Naive B cell (primary cell): ENCODE measurements around the gene ZNFX1. TPM values are rescaled to one million over a fixed set of nuclear protein-coding genes. Genes with fewer than 3 reads are reported as not detected.
A peak's percentile ranks its signal among the peaks of the same experiment; 100 is the strongest.
"Not testable (repeated sequence)": the region's sequence is repeated elsewhere in the genome, so short reads cannot be mapped to it uniquely, and the experiment has no call there.

ENCODE experiments used
- ATAC-seq, 2 donors: fragments of 150-1000 bp; cut with Tn5 transposase; 2 replicates each; pipeline ENCODE4 v1.10.0; 2021; ENCODE audit warnings: low read depth in 2 of 2, mild to moderate bottlenecking in 2 of 2, moderate library complexity in 2 of 2
- DNase-seq: peaks from one replicate; pipeline ENCODE4 v3.0.0; 2022
- H3K27ac Mint-ChIP-seq, 6 donors: one replicate each; pipeline ENCODE4 v1.8.0; 2020 to 2022; ENCODE audit warnings: mild to moderate bottlenecking in 6 of 6, mixed read lengths in 6 of 6, moderate library complexity in 5 of 6, inconsistent platforms in 2 of 6
- H3K27me3 Mint-ChIP-seq, 3 donors: one replicate each; pipeline ENCODE4 v1.8.0; 2021 to 2022; ENCODE audit warnings: mixed read lengths in 3 of 3, mild to moderate bottlenecking in 1 of 3
- H3K36me3 Mint-ChIP-seq, 2 donors: one replicate each; pipeline ENCODE4 v1.8.0; 2020 to 2022; ENCODE audit warnings: mixed read lengths in 2 of 2, inconsistent platforms in 1 of 2, mild to moderate bottlenecking in 1 of 2
- H3K4me1 Mint-ChIP-seq, 3 donors: one replicate each; pipeline ENCODE4 v1.8.0; 2020 to 2022; ENCODE audit warnings: mixed read lengths in 3 of 3, inconsistent platforms in 1 of 3, mild to moderate bottlenecking in 1 of 3, moderate library complexity in 1 of 3
- H3K4me3 Mint-ChIP-seq, 8 donors: one replicate each; pipeline ENCODE4 v1.8.0; 2020 to 2022; ENCODE audit warnings: mild to moderate bottlenecking in 8 of 8, mixed read lengths in 8 of 8, moderate library complexity in 8 of 8, inconsistent platforms in 2 of 8
- H3K9me3 Mint-ChIP-seq, 7 donors: one replicate each; pipeline ENCODE4 v1.8.0; 2020 to 2022; ENCODE audit warnings: mixed read lengths in 7 of 7, mild to moderate bottlenecking in 5 of 7, inconsistent platforms in 2 of 7, moderate library complexity in 1 of 7
- polyA plus RNA-seq, 6 donors: library from polyadenylated mRNA; unstranded; fragments of 300-500 nt; fragmentation: Illumina TruSeq; gene quantifications; one replicate each; pipeline ENCODE4 v1.2.3, GENCODE V29; 2021; ENCODE audit warnings: low read depth in 6 of 6

Gene ZNFX1
- 10 to 100 TPM; 18.2 to 41.8 (median 22.7) TPM for polyA plus RNA-seq

- no peaks in the 10 kb centered on the region for H3K27me3 Mint-ChIP-seq
- H3K4me3 Mint-ChIP-seq: peak within 1 kb of the TSS; percentile 95 to 99 (median 97)
- ATAC-seq (peak; percentile 79 to 80), DNase-seq (peak; percentile 99)
- peak within 1 kb of the TSS; percentile 96 to 99 (median 98) for H3K27ac Mint-ChIP-seq
- peaks cover 49 to 72% (median 61%) of the 10 kb centered on the region in 3 donors for H3K4me1 Mint-ChIP-seq
- peaks cover 9 to 45% (median 36%) of the 10 kb centered on the region in 7 donors for H3K9me3 Mint-ChIP-seq
- peaks cover 35 to 37% of the 10 kb centered on the region in 2 donors for H3K36me3 Mint-ChIP-seq
These were observed at the start of gene ZNFX1 for GRCh38 chr20:49278036-49278817. TSS of gene ZNFX1 (minus strand) at chr20:49278057. CDS start at chr20:49275839, 2,218 bp downstream.

- Mint-ChIP-seq H3K9me3 (no peaks in the 10 kb centered on the region), H3K27ac (no peak overlapping the region), H3K27me3 (peaks cover 50 to 62% (median 51%) of the 10 kb centered on the region in 3 donors), H3K36me3 (no peaks in the 10 kb centered on the region), H3K4me3 (no peak overlapping the region), H3K4me1 (peaks cover 0 to 7% (median 4%) of the 10 kb centered on the region in 3 donors)
- no peak for DNase-seq
- no peak for ATAC-seq
These were observed 48.2 kb upstream of the ZNFX1 start for GRCh38 chr20:49326026-49326425.

DNA sequence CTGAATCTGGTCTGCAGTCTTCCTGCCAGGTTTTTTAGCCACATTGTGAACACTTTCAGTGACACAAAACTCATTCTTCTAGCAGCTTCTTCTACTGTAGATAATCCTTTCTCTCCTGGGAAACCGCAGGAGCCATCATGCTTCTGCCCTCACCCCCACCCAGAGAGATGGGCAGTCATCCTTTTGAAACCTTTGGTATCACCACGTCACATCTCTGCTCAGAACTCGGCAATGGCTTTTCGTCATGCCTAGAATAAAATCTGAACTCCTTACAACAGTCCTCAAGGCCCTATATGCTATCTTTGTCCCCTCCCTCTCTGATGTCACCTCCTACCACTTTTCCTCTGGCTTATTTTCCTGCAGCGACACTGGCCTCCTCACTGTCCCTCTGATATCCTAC lies 46.4 kb upstream of the ZNFX1 start:
- H3K36me3 Mint-ChIP-seq: no peaks in the 10 kb centered on the region
- H3K4me1 Mint-ChIP-seq: peaks cover 1 to 10% (median 4%) of the 10 kb centered on the region in 3 donors
- H3K27ac Mint-ChIP-seq: peak overlapping the region in 1 of 6 donors; percentile 24
- ATAC-seq (no peak), DNase-seq (no peak)
- H3K27me3 Mint-ChIP-seq: peaks cover 44 to 62% (median 55%) of the 10 kb centered on the region in 3 donors
- H3K4me3 Mint-ChIP-seq: no peak overlapping the region
- no peaks in the 10 kb centered on the region for H3K9me3 Mint-ChIP-seq

- peaks cover 7 to 16% (median 10%) of the 10 kb centered on the region in 3 donors for H3K4me1 Mint-ChIP-seq
- peak overlapping the region in 1 of 6 donors; percentile 37 for H3K27ac Mint-ChIP-seq
- peak in 1 of 2 donors; percentile 39 for ATAC-seq
- H3K4me3 Mint-ChIP-seq: no peak overlapping the region
- DNase-seq: no peak
- no peaks in the 10 kb centered on the region for H3K36me3 Mint-ChIP-seq
- H3K9me3 Mint-ChIP-seq: peaks cover 0 to 2% (median 0%) of the 10 kb centered on the region in 7 donors
- peaks cover 44 to 63% (median 60%) of the 10 kb centered on the region in 3 donors for H3K27me3 Mint-ChIP-seq
These were observed 45.9 kb upstream of the ZNFX1 start for GRCh38 chr20:49323622-49324238.

GRCh38 chr20:49320460-49320859 lies 42.6 kb upstream of the ZNFX1 start:
- H3K4me1 Mint-ChIP-seq: peaks cover 12 to 20% (median 13%) of the 10 kb centered on the region in 3 donors
- H3K9me3 Mint-ChIP-seq: peaks cover 0 to 5% (median 0%) of the 10 kb centered on the region in 7 donors
- no peak overlapping the region for H3K27ac Mint-ChIP-seq
- H3K4me3 Mint-ChIP-seq: no peak overlapping the region
- peaks cover 51 to 66% (median 61%) of the 10 kb centered on the region in 3 donors for H3K27me3 Mint-ChIP-seq
- no peaks in the 10 kb centered on the region for H3K36me3 Mint-ChIP-seq
- no peak for DNase-seq
- no peak for ATAC-seq

DNA sequence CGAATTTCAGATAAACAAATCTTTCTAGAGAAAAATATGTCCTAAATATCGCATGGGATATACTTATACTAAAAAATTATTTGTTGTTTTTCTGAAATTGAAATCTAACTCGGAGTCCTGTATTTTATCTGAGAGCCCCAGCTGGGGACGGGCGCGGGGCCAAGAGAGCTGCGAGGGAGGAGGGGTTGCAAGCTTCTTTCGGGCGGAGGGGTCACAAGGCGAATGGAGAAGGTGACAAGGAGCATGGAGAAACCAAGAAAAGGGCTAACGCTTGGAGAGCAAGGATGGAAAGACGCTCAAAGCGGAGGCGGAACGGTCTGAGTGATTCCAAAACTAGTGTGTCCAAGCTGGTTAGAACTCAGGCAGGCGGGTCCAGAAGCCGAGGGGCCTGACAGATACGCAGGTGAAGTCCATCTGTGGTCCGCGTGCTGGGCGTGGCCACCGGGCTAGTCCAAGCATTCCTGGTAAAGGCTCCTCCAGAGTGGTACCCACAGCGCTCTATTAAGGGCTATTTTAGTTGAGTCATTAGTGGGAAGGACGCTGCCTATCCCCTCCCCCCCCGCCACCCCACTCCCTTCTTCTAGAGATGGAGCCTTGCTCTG lies 41.5 kb upstream of the ZNFX1 start:
- Mint-ChIP-seq H3K27me3 (peaks cover 46 to 68% (median 59%) of the 10 kb centered on the region in 3 donors), H3K27ac (peak overlapping the region in 1 of 6 donors; percentile 4), H3K36me3 (no peaks in the 10 kb centered on the region), H3K4me3 (peak overlapping the region in 6 of 8 donors; percentile 76 to 89 (median 82)), H3K4me1 (peaks cover 12 to 20% (median 13%) of the 10 kb centered on the region in 3 donors), H3K9me3 (peaks cover 0 to 5% (median 0%) of the 10 kb centered on the region in 7 donors)
- DNase-seq (no peak), ATAC-seq (no peak)

- H3K27ac Mint-ChIP-seq: peak overlapping the region in 2 of 6 donors; percentile 59 to 93
- peak overlapping the region; percentile 72 to 89 (median 82) for H3K4me3 Mint-ChIP-seq
- H3K4me1 Mint-ChIP-seq: peaks cover 12 to 16% (median 13%) of the 10 kb centered on the region in 3 donors
- peak; percentile 32 to 35 for ATAC-seq
- H3K9me3 Mint-ChIP-seq: peaks cover 0 to 5% (median 0%) of the 10 kb centered on the region in 7 donors
- H3K36me3 Mint-ChIP-seq: no peaks in the 10 kb centered on the region
- no peak for DNase-seq
- H3K27me3 Mint-ChIP-seq: peaks cover 39 to 72% (median 59%) of the 10 kb centered on the region in 3 donors
These were observed 40.8 kb upstream of the ZNFX1 start for GRCh38 chr20:49318430-49319207.

DNA sequence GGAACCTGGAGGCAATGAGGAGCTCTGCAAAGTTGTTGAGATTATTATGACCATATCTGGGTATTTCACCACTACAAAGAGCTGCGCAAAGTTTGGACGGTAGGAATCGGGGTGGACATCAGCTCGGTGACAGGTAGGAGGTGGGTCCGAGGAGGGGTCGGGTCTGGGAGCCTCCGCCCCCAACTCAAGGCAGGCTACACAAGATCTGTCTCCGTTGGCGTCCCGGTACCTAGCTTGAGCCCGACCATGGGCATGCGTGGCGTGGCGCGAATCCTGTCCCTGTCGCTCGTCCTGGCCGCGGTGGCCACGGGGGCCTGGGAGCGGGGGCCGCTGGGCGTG lies 40.2 kb upstream of the ZNFX1 start:
- DNase-seq (no peak), ATAC-seq (no peak)
- peaks cover 0 to 5% (median 0%) of the 10 kb centered on the region in 7 donors for H3K9me3 Mint-ChIP-seq
- H3K36me3 Mint-ChIP-seq: no peaks in the 10 kb centered on the region
- H3K4me3 Mint-ChIP-seq: peak overlapping the region in 4 of 8 donors; percentile 41 to 76 (median 55)
- H3K27me3 Mint-ChIP-seq: peaks cover 37 to 70% (median 58%) of the 10 kb centered on the region in 3 donors
- H3K27ac Mint-ChIP-seq: no peak overlapping the region
- H3K4me1 Mint-ChIP-seq: peaks cover 11 to 12% (median 12%) of the 10 kb centered on the region in 3 donors

- Mint-ChIP-seq H3K9me3 (peaks cover 0 to 5% (median 0%) of the 10 kb centered on the region in 7 donors), H3K27ac (no peak overlapping the region), H3K27me3 (peaks cover 36 to 61% (median 46%) of the 10 kb centered on the region in 3 donors), H3K4me1 (peaks cover 9 to 12% (median 12%) of the 10 kb centered on the region in 3 donors), H3K36me3 (peaks cover 0 to 2% of the 10 kb centered on the region in 2 donors), H3K4me3 (no peak overlapping the region)
- no peak for DNase-seq
- no peak for ATAC-seq
These were observed 38.8 kb upstream of the ZNFX1 start for GRCh38 chr20:49316704-49317103.

GRCh38 chr20:49315580-49315979 lies 37.7 kb upstream of the ZNFX1 start:
- ATAC-seq: no peak
- Mint-ChIP-seq H3K27ac (peak overlapping the region in 1 of 6 donors; percentile 68), H3K36me3 (peaks cover 0 to 13% of the 10 kb centered on the region in 2 donors), H3K27me3 (peaks cover 27 to 61% (median 46%) of the 10 kb centered on the region in 3 donors), H3K9me3 (peaks cover 0 to 10% (median 4%) of the 10 kb centered on the region in 7 donors), H3K4me3 (no peak overlapping the region), H3K4me1 (peaks cover 9 to 12% (median 12%) of the 10 kb centered on the region in 3 donors)
- DNase-seq: no peak

DNA sequence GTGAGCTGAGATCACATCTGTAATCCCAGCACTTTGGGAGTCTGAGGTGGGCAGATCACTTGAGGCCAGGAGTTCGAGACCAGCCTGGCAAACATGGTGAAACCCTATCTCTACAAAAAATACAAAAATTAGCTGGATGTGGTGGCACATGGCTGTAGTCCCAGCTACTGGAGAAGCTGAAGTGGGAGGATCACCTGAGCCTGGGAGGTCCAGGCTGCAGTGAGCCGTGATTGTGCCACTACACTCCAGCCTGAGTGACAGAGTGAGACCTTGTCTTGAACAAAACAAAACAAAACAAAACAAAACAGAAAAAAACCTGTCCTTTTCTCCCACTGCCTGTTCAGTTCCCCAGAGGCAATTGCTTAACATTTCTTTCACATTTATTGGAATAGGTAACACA lies 36.2 kb upstream of the ZNFX1 start:
- DNase-seq, ATAC-seq, H3K27ac Mint-ChIP-seq, H3K4me1 Mint-ChIP-seq, H3K4me3 Mint-ChIP-seq: not testable (repeated sequence)
- Mint-ChIP-seq H3K9me3 (peaks cover 0 to 18% (median 8%) of the 10 kb centered on the region in 7 donors), H3K36me3 (peaks cover 7 to 22% of the 10 kb centered on the region in 2 donors), H3K27me3 (peaks cover 34 to 55% (median 40%) of the 10 kb centered on the region in 3 donors)

- Mint-ChIP-seq H3K4me1 (no peaks in the 10 kb centered on the region), H3K36me3 (peaks cover 7 to 22% of the 10 kb centered on the region in 2 donors), H3K27me3 (peaks cover 32 to 53% (median 38%) of the 10 kb centered on the region in 3 donors), H3K9me3 (peaks cover 0 to 18% (median 6%) of the 10 kb centered on the region in 7 donors), H3K27ac (no peak overlapping the region), H3K4me3 (no peak overlapping the region)
- no peak for ATAC-seq
- no peak for DNase-seq
These were observed 35.4 kb upstream of the ZNFX1 start for GRCh38 chr20:49313283-49313682.
